ENCODE results near the gene NEMF. TPM values are rescaled to one million over a fixed set of nuclear protein-coding genes. Genes with fewer than 3 reads are reported as not detected.

Gene NEMF, protein sequence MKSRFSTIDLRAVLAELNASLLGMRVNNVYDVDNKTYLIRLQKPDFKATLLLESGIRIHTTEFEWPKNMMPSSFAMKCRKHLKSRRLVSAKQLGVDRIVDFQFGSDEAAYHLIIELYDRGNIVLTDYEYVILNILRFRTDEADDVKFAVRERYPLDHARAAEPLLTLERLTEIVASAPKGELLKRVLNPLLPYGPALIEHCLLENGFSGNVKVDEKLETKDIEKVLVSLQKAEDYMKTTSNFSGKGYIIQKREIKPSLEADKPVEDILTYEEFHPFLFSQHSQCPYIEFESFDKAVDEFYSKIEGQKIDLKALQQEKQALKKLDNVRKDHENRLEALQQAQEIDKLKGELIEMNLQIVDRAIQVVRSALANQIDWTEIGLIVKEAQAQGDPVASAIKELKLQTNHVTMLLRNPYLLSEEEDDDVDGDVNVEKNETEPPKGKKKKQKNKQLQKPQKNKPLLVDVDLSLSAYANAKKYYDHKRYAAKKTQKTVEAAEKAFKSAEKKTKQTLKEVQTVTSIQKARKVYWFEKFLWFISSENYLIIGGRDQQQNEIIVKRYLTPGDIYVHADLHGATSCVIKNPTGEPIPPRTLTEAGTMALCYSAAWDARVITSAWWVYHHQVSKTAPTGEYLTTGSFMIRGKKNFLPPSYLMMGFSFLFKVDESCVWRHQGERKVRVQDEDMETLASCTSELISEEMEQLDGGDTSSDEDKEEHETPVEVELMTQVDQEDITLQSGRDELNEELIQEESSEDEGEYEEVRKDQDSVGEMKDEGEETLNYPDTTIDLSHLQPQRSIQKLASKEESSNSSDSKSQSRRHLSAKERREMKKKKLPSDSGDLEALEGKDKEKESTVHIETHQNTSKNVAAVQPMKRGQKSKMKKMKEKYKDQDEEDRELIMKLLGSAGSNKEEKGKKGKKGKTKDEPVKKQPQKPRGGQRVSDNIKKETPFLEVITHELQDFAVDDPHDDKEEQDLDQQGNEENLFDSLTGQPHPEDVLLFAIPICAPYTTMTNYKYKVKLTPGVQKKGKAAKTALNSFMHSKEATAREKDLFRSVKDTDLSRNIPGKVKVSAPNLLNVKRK
- total RNA-seq: 133 TPM

DNA sequence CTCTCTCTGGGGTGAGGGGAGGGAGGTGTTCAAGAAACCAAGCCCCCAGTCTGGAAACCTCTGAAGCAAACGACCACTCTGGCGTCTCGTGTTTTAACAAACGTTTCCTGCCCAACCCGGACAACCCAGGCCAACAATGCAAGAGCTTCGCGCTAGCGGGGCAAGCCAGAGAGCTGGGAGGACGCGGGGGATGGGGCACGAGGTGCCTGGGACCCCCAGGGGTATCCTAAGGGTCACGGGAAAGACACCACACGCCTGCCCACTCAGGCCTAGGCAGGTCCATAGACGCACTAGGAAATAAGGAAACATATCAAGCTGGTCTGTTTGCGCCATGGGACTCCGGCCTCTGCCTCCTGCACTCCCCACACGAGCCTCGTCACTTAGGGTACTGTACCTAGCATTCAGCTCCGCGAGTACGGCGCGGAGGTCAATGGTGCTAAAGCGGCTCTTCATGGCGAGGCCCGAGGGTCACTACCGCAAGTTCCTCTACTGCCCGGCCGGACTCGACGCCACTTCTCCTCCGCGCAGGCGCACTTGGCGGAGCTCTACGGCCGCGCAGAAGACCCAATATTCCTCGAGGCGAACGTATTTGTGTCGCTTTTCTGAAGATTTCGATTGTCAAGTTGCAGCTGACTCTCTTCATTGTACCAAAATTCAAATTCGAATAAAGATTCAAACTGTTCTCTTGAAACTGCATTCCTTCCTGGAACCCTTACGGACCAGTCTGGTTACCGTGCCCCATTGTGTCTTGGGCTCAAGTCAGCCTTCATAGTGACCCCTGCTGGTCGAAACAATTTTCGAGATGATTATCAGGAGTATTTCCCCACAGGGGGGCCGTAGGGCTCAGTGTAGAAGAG lies at the start of gene NEMF:
TSS of gene NEMF (minus strand) at position 488 of the 857 bp plus-strand sequence. CDS start at position 453, 35 bp downstream.

DNA sequence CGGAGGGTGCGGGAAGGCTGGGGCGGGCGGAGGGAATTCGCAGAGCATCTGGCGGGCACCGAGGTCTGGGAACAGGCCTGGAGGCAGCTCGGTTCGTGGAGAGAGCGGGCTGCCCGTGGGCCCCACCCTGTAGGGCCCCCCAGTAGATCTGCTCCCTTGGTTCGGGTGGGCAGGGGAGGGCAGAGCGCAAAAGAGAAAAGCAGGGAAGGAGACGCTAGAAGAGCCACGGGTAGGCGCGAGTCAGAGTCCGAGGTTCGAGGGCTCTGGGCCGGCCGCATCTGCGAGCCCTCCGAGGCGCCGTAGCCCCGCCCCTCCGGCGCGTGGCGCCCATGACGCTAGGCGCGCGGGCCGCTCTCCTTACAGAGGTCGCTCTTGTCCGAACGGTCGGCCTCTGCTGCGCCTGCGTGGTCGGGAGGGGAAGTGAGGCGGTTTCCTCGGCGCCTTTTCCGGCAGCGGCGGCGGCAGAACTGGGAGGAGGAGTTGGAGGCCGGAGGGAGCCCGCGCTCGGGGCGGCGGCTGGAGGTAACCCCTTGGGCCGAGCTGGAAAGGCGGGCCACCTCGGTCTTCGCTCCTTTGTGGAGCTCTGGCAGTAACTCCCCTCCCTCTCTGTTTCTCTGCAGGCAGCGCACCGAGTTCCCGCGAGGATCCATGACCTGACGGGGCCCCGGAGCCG lies 40.2 kb upstream of the NEMF start, which contains the start of gene ARF6:
TSS of gene ARF6 (plus strand) at position 447 of the 673 bp plus-strand sequence. CDS start 655 bp downstream, outside the sequence.

DNA sequence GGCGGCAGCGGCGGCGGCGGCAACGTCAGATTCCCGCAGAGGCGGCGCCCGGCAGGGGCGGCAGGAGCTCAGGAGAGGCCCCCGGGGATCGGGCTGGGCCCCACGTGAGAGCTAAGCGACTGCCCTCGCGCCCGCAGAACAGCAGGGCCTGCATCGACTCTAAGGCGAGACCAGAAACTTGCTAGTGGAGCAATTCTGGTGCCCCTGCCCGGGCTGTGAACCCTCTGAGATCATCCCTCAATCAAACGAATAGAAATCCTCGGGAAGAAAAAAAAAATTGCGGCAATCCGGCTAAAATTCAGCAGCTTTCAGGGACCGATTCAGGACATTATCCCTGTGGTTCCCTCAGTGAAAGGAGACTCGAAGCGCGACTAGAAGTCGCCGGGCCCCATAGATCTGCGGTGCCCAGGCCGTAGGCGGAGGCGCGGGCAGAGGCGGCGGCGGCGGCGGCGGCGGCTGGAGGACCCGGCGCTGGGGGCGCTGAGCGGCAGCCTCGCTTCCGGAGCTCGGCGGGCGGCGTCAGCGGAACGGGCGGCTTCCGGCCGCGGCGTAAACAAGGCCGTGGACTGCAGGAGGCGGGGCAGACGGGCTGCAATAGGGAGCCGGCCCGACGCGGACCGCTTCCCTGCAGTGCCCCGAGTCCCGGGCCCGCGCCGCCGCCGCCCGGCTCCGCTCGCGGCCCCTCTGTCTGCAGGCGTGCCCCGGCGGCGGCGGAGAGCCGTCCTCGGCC lies 84.9 kb downstream of the NEMF start, which contains the start of gene KLHDC2:
TSS of gene KLHDC2 (plus strand) at position 583 of the 730 bp plus-strand sequence. CDS start 316 bp downstream, outside the sequence.

Small RNA genes lying within 50 kb of the gene (small RNA-seq; reads per million reads assigned to genes)
- gene RF00019 (ENCODE audit: low replicate concordance): not detected
- 21.3 reads per million, percentile 96 among the genes with 10 or more reads in this experiment for gene RN7SL2 (ENCODE audit: low replicate concordance)
- gene RN7SL3 (ENCODE audit: low replicate concordance): 1.2 reads per million, percentile 84 among the genes with 10 or more reads in this experiment
- not detected for gene RNU6-189P (ENCODE audit: low replicate concordance)
- not detected for gene RNU6-539P (ENCODE audit: low replicate concordance)

Other genes with a start within 250 kb of the NEMF start
- gene RPL36AL, start 232.2 kb downstream of the NEMF start, total RNA-seq: 75.4 TPM
- gene MGAT2, start 232.0 kb downstream of the NEMF start, total RNA-seq: 24.9 TPM
- gene DNAAF2, start 217.5 kb downstream of the NEMF start, total RNA-seq: 10.9 TPM
- 14.4 TPM for gene POLE2, start 164.6 kb downstream of the NEMF start, total RNA-seq
- 6.2 TPM for gene KLHDC1, start 159.7 kb downstream of the NEMF start, total RNA-seq
- 147 TPM for gene KLHDC2, start 84.6 kb downstream of the NEMF start, total RNA-seq
- gene ARF6, start 40.3 kb upstream of the NEMF start, total RNA-seq: 63.1 TPM